ENCODE results near the gene PGAP6.

PGAP6 gene

GRCh38 chr16:398561-399339, 17.0 kb upstream of the PGAP6 start:
- DNase-seq = no peak
- Histone ChIP-seq H3K9me3 (ENCODE audit: insufficient read depth, low read length, severe bottlenecking) (no peaks in the 10 kb centered on the region), H3K27me3 (ENCODE audit: insufficient read depth, low read length, poor library complexity) (no peaks in the 10 kb centered on the region), H4K20me1 (ENCODE audit: insufficient read depth, low read length) (peaks cover 25% of the 10 kb centered on the region), H2AFZ (ENCODE audit: low read depth, low read length) (no peak overlapping the region), H3K4me3 (ENCODE audit: low read depth in 1 of 2, low read length in 2 of 2) (peak overlapping the region in 1 of 2 experiments; percentile 28; a peak in 2 of 4 replicates), H3K4me1 (ENCODE audit: insufficient read depth, low read length) (peaks cover 65% of the 10 kb centered on the region), H3K9ac (ENCODE audit: low read depth, low read length) (peak overlapping the region; percentile 66), H3K36me3 (ENCODE audit: insufficient read depth, low read length) (peaks cover 30% of the 10 kb centered on the region), H3K27ac (ENCODE audit: low read length) (peak overlapping the region; percentile 33; the same call in 1 of the 2 replicates), H3K79me2 (ENCODE audit: insufficient read depth, low read length) (peaks cover 54% of the 10 kb centered on the region), H3K4me2 (ENCODE audit: insufficient read depth, low read length) (peak overlapping the region; percentile 76)
- TF ChIP-seq EZH2 (IDR thresholded peaks at IDR 0.05; ENCODE audit: borderline replicate concordance, low read depth, low read length, severe bottlenecking) (no peak), CTCF (IDR thresholded peaks at IDR 0.05; ENCODE audit: borderline replicate concordance, extremely low read depth, low read length, poor library complexity, severe bottlenecking) (no peak)
- no peak for ATAC-seq (ENCODE audit: insufficient read depth, low read depth)

- H3K4me1 ChIP-seq (ENCODE audit: insufficient read depth, low read length) = peaks cover 61% of the 10 kb centered on the region
- no peaks in the 10 kb centered on the region for H3K9me3 ChIP-seq (ENCODE audit: insufficient read depth, low read length, severe bottlenecking)
- H2AFZ ChIP-seq (ENCODE audit: low read depth, low read length) = no peak overlapping the region
- peak overlapping the region; percentile 66 for H3K9ac ChIP-seq (ENCODE audit: low read depth, low read length)
- H4K20me1 ChIP-seq (ENCODE audit: insufficient read depth, low read length) = peaks cover 25% of the 10 kb centered on the region
- TF ChIP-seq EZH2 (IDR thresholded peaks at IDR 0.05; ENCODE audit: borderline replicate concordance, low read depth, low read length, severe bottlenecking) (no peak), CTCF (IDR thresholded peaks at IDR 0.05; ENCODE audit: borderline replicate concordance, extremely low read depth, low read length, poor library complexity, severe bottlenecking) (no peak)
- no peaks in the 10 kb centered on the region for H3K27me3 ChIP-seq (ENCODE audit: insufficient read depth, low read length, poor library complexity)
- H3K36me3 ChIP-seq (ENCODE audit: insufficient read depth, low read length) = peaks cover 30% of the 10 kb centered on the region
- H3K27ac ChIP-seq (ENCODE audit: low read length) = peak overlapping the region; percentile 33
- H3K4me3 ChIP-seq (ENCODE audit: low read depth in 1 of 2, low read length in 2 of 2) = peak overlapping the region in 1 of 2 experiments; percentile 28; a peak in 2 of 4 replicates
- DNase-seq (no peak), ATAC-seq (ENCODE audit: insufficient read depth, low read depth) (no peak)
- peaks cover 54% of the 10 kb centered on the region for H3K79me2 ChIP-seq (ENCODE audit: insufficient read depth, low read length)
- H3K4me2 ChIP-seq (ENCODE audit: insufficient read depth, low read length) = peak overlapping the region; percentile 50
Measured at GRCh38 chr16:397736-398332, 16.1 kb upstream of the PGAP6 start.

GRCh38 chr16:397135-397661, 15.4 kb upstream of the PGAP6 start, which contains the start of gene NME4:
Gene NME4, plus strand, starts transcription at chr16:397199. Its CDS starts 24 bp downstream, at chr16:397223.
- Histone ChIP-seq H3K4me1 (ENCODE audit: insufficient read depth, low read length) (peaks cover 55% of the 10 kb centered on the region), H3K27me3 (ENCODE audit: insufficient read depth, low read length, poor library complexity) (no peaks in the 10 kb centered on the region), H2AFZ (ENCODE audit: low read depth, low read length) (peak within 1 kb of the TSS; percentile 78), H3K4me2 (ENCODE audit: insufficient read depth, low read length) (peak within 1 kb of the TSS; percentile 73), H3K27ac (ENCODE audit: low read length) (peak within 1 kb of the TSS; percentile 85), H3K9me3 (ENCODE audit: insufficient read depth, low read length, severe bottlenecking) (no peaks in the 10 kb centered on the region), H3K9ac (ENCODE audit: low read depth, low read length) (peak within 1 kb of the TSS; percentile 66), H3K36me3 (ENCODE audit: insufficient read depth, low read length) (peaks cover 30% of the 10 kb centered on the region), H4K20me1 (ENCODE audit: insufficient read depth, low read length) (peaks cover 25% of the 10 kb centered on the region), H3K79me2 (ENCODE audit: insufficient read depth, low read length) (peaks cover 50% of the 10 kb centered on the region), H3K4me3 (ENCODE audit: low read depth in 1 of 2, low read length in 2 of 2) (peak within 1 kb of the TSS; percentile 47 to 64)
- peak; percentile 38 for ATAC-seq (ENCODE audit: insufficient read depth, low read depth)
- TF ChIP-seq EZH2 (IDR thresholded peaks at IDR 0.05; ENCODE audit: borderline replicate concordance, low read depth, low read length, severe bottlenecking) (no peak), CTCF (IDR thresholded peaks at IDR 0.05; ENCODE audit: borderline replicate concordance, extremely low read depth, low read length, poor library complexity, severe bottlenecking) (no peak)
- DNase-seq = peak; percentile 52

Measured in DND-41 (cell line).